Heart right ventricle (tissue), 16 donors: ENCODE results near the gene SHROOM2. TPM values are rescaled to one million over a fixed set of nuclear protein-coding genes. Genes with fewer than 3 reads are reported as not detected.

Source experiments
- ATAC-seq, 8 donors: fragments of 200-7000 bp; cut with Tn5 transposase; one replicate each; pipeline ENCODE4 v1.9.1; 2020; ENCODE audit warnings: mild to moderate bottlenecking in 8 of 8, moderate library complexity in 8 of 8, moderate number of reproducible peaks in 1 of 8
- DNase-seq, 2 donors: peaks; one replicate each; pipeline ENCODE4 v3.0.0-alpha.2; 2020
- H3K27ac ChIP-seq, 10 donors: fragments of 200-600 bp; sonication (generic) in 2 of 10; one replicate each; pipeline versions ENCODE4 v1.5.0 to v1.8.0; 2020 to 2022; ENCODE audit warnings: mild to moderate bottlenecking in 3 of 10
- H3K27me3 ChIP-seq, 7 donors: fragments of 200-600 bp; one replicate each; pipeline ENCODE4 v1.8.0; 2021 to 2022; ENCODE audit warnings: mild to moderate bottlenecking in 2 of 7
- H3K36me3 ChIP-seq, 9 donors: fragments of 200-600 bp; sonication (generic) in 1 of 9; one replicate each; pipeline versions ENCODE4 v1.5.0 to v1.8.0; 2020 to 2022; ENCODE audit warnings: mild to moderate bottlenecking in 2 of 9
- H3K4me1 ChIP-seq, 9 donors: fragments of 200-600 bp; sonication (generic) in 1 of 9; one replicate each; pipeline versions ENCODE4 v1.5.0 to v1.8.0; 2020 to 2022; ENCODE audit warnings: mild to moderate bottlenecking in 4 of 9
- H3K4me3 ChIP-seq, 10 donors: fragments of 200-600 bp; sonication (generic) in 2 of 10; one replicate each; pipeline versions ENCODE4 v1.5.0 to v1.8.0; 2020 to 2022; ENCODE audit warnings: mild to moderate bottlenecking in 7 of 10, moderate library complexity in 2 of 10
- H3K9me3 ChIP-seq, 11 donors: fragments of 200-600 bp in 10 of 11; sonication (generic) in 2 of 11; one replicate each; pipeline versions ENCODE4 v1.5.0 to v1.8.0; 2013 to 2022; ENCODE audit warnings: mild to moderate bottlenecking in 2 of 11, control low read depth in 1 of 11, moderate library complexity in 1 of 11
- WGBS, 2 donors: extraction: QIAGEN DNeasy Blood & Tissue Kit; methylation state at CpG; one replicate each; pipeline ENCODE4 v1.1.7; 2013; ENCODE audit warnings: inconsistent platforms in 1 of 2; 5-methylcytosine and 5-hydroxymethylcytosine counted together
- intact Hi-C, 10 donors: fragments of 100-400 bp; cut with DNase I; formaldehyde crosslinking; loops; one replicate each; pipeline versions ENCODE4 v1.11.1 to v1.14.2; 2022
- polyA plus RNA-seq, 2 donors: library from polyadenylated mRNA; stranded (reverse); fragments of 200-250 nt; gene quantifications; one replicate each; pipeline ENCODE4 v1.2.3, GENCODE V29; 2013
- total RNA-seq, 10 donors: library from RNA; stranded (reverse); fragmentation: NEBNext Ultra II Directional in 3 of 10; extraction: Animal tissue kit (Norgen Biotek cat#: 25700) in 3 of 10; gene quantifications; one replicate each; pipeline versions ENCODE4 v1.2.1 to v1.2.4, GENCODE V29; 2021 to 2023
- TF ChIP-seq, protein P1 (sequence below), 9 donors: fragments of 200-600 bp; sonication (generic) in 2 of 9; IDR thresholded peaks; one replicate each; pipeline versions ENCODE4 v1.5.0 to v1.8.0; 2021 to 2022; ENCODE audit warnings: antibody characterized with exemption in 9 of 9, mild to moderate bottlenecking in 5 of 9, moderate library complexity in 1 of 9
- donor health status: Arrhythmogenic right ventricular cardiomyopathy.
- donor health status: ischemic (EF 13 %, LVEDD 7.1; RV severe dilation, severe dysfunction).
- donor health status: healthy with polysubstance abuse.
- donor health status: DM: no; HTN: yes; CAD: no.
- donor health status: DM: no; HTN: no; CAD: no.
- donor health status: ischemic (EF 25% LVEDD 6.9; RV normal size, moderate dysfunction).
- donor health status: ischemic (EF 25% LVEDD 5.7; RV mildly dilated, moderate dysfunction).
- donor health status: healthy.
- donor health status: DM: yes; HTN: yes; CAD: no.
- donor health status: Ischemic cardiomyopathy.
- donor health status: ischemic (EF 35%, LVEDD 5.7; RV mildly dilated, moderate dysfunction).
- donor health status: nonischemic (EF 11% LVEDD 7.7; RV severe dilation, severe dysfunction).
- donor health status: DM: yes; HTN: yes; CAD: no.
- donor health status: PGD.
- donor health status: ischemic (EF 29% LVEDD 5.4; RV normal size, mild dysfunction).
- donor health status: nonischemic (EF 23%, LVEDD 6.1; RV moderate dilation, normal function).

Gene SHROOM2
- total and polyA plus RNA-seq, 12 donors: 0.13 to 1.7 (median 0.44) TPM

DNA sequence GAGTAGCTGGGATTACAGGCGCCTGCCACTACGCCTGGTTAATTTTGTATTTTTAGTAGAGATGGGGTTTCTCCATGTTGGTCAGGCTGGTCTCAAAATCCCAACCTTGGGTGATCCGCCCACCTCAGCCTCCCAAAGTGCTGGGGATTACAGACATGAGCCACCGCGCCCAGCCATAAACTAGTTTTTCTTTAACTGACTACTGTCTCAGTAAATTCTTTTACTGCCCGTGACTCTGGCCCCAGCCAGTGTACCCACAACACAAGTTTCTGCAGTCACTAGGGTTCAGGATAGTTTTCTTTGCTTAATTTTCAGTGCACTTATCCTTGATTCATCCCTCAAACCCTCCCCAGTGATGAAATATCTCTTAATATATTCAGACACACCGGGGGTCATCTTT, 8.3 kb downstream of the SHROOM2 start:
- ATAC-seq (no peak), DNase-seq (no peak)
- Histone ChIP-seq H3K27me3 (peaks cover 0 to 15% (median 0%) of the 10 kb centered on the region in 7 donors), H3K36me3 (no peaks in the 10 kb centered on the region), H3K9me3 (peaks cover 0 to 14% (median 0%) of the 10 kb centered on the region in 11 donors), H3K4me3 (no peak overlapping the region), H3K27ac (no peak overlapping the region), H3K4me1 (no peaks in the 10 kb centered on the region)
- TF ChIP-seq, protein P1, sequence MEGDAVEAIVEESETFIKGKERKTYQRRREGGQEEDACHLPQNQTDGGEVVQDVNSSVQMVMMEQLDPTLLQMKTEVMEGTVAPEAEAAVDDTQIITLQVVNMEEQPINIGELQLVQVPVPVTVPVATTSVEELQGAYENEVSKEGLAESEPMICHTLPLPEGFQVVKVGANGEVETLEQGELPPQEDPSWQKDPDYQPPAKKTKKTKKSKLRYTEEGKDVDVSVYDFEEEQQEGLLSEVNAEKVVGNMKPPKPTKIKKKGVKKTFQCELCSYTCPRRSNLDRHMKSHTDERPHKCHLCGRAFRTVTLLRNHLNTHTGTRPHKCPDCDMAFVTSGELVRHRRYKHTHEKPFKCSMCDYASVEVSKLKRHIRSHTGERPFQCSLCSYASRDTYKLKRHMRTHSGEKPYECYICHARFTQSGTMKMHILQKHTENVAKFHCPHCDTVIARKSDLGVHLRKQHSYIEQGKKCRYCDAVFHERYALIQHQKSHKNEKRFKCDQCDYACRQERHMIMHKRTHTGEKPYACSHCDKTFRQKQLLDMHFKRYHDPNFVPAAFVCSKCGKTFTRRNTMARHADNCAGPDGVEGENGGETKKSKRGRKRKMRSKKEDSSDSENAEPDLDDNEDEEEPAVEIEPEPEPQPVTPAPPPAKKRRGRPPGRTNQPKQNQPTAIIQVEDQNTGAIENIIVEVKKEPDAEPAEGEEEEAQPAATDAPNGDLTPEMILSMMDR (IDR thresholded peaks at IDR 0.05): no peak
- intact Hi-C loops: no loop called here
- 93 to 98% methylated on average over 7 of the region's 7 CpGs for WGBS, 2 donors

DNA sequence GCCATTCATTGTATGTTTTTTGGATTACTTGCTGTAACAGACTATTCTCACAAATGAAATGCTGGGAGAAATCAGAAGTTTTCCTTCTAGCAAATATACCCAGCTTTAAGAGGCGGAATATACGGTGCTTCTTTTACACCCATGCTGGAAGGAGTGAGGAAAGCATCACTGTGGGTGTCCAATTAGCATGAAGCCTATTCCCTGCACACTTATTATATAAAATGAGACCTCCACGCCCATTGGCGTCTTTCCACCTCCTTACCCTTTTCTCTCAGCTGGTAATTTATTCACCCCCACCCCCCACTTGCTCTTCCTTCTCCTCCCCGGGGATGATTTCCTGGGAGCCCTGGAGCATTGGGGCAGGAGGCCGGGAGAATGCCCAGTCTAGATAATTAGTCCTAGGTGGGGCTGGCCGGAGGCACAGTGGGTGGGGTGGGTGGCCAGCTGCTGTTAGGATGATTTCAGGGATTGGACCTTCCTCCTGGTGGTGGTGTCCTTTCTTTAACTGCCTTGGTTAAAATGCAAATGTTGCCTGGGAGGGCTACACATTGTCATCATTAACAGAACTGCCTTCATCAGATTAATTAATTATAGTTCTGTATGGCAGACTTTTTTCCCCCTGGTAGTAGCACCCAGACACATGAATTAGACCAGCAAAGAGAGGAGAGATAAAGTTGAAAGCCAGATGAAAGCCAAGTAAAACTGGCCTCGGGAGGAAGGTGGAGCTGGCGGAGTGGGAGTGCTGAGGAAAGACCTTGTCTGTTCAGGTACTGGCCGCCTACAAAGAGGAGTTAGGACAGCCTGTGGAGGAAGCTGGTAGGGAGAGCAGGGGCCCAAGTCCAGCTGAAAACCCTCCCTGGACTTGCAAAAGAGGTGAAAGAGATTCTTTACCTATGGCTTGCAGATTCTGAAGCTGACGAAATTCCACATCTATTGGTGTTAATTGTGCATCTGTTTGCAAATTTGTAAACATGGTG, 11.4 kb downstream of the SHROOM2 start:
- no peak overlapping the region for H3K27ac ChIP-seq
- TF ChIP-seq, protein P1 (IDR thresholded peaks at IDR 0.05): no peak
- H3K4me1 ChIP-seq: no peaks in the 10 kb centered on the region
- H3K9me3 ChIP-seq: peaks cover 0 to 25% (median 3%) of the 10 kb centered on the region in 11 donors
- ATAC-seq (no peak), DNase-seq (no peak)
- intact Hi-C loops: no loop called here
- no peaks in the 10 kb centered on the region for H3K36me3 ChIP-seq
- 73 to 77% methylated on average over 11 of the region's 11 CpGs for WGBS, 2 donors
- H3K4me3 ChIP-seq: no peak overlapping the region
- no peaks in the 10 kb centered on the region for H3K27me3 ChIP-seq

DNA sequence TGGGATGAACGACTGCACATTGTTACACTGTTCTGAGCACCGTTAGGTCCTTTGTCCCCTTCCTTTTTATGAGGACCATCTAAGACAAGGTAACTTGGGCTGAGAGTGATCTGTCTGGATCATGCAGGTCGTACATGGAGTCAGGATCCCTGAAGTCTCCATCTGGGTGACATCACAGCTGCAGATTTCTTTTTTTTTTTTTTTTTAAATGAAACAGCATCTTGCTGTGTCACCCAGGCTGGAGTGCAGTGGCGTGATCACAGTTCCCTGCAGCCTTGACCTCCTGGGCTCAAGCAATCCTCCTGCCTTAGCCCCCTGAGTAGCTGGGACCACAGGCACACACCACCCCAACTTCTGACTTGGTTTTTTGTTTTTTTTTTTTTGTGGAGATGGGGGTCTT, 16.5 kb downstream of the SHROOM2 start:
- intact Hi-C loops: no loop called here
- Histone ChIP-seq H3K27ac (no peak overlapping the region), H3K9me3 (peaks cover 0 to 19% (median 0%) of the 10 kb centered on the region in 11 donors), H3K27me3 (no peaks in the 10 kb centered on the region), H3K36me3 (no peaks in the 10 kb centered on the region), H3K4me1 (no peaks in the 10 kb centered on the region), H3K4me3 (no peak overlapping the region)
- ATAC-seq (no peak), DNase-seq (no peak)
- TF ChIP-seq, protein P1 (IDR thresholded peaks at IDR 0.05): no peak
- 89 to 90% methylated on average over 4 of the region's 4 CpGs for WGBS, 2 donors

- H3K27me3 ChIP-seq: no peaks in the 10 kb centered on the region
- WGBS, 2 donors: 86 to 96% methylated on average over 5 of the region's 5 CpGs
- ATAC-seq: no peak
- H3K36me3 ChIP-seq: no peaks in the 10 kb centered on the region
- intact Hi-C loops: no loop called here
- H3K27ac ChIP-seq: no peak overlapping the region
- H3K4me3 ChIP-seq: no peak overlapping the region
- H3K4me1 ChIP-seq: no peaks in the 10 kb centered on the region
- H3K9me3 ChIP-seq: peaks cover 0 to 16% (median 0%) of the 10 kb centered on the region in 11 donors
- no peak for DNase-seq
- TF ChIP-seq, protein P1 (IDR thresholded peaks at IDR 0.05): no peak
These were observed 18.2 kb downstream of the SHROOM2 start for GRCh38 chrX:9804444-9804843.
